ENCODE measurements around the gene METTL27. TPM values are rescaled to one million over a fixed set of nuclear protein-coding genes. Genes with fewer than 3 reads are reported as not detected.
"Not testable (repeated sequence)": the region's sequence is repeated elsewhere in the genome, so short reads cannot be mapped to it uniquely, and the experiment has no call there.

The METTL27 gene
- total and polyA plus RNA-seq, 10 donors = 0.59 to 8.5 (median 2.9) TPM

DNA sequence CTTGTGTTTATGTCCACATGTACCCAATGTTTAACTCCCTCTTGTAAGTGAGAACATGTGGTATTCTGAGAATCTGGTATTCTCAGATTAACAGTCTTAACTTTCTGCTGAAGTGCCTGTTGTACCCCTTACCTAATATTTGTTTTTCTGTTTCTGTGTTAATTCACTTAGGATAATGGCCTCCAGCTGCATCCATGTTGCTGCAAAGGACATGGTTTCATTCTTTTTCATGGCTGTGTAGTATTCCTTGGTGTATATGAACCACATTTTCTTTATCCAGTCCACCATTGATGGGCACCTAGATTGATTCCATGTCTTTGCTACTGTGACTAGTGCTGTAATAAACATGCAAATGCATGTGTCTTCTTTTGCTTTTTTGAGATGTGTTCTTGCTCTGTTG is 47.1 kb downstream of the METTL27 start:
- H3K36me3 ChIP-seq; H3K27me3 ChIP-seq (replicated peaks in 1 of 7); H3K4me3 ChIP-seq; H3K27ac ChIP-seq; H3K4me1 ChIP-seq; H3K9me3 ChIP-seq; intact Hi-C loops (cut with DNase I; ENCODE audit: low total_unique reads); DNase-seq: not testable (repeated sequence)

DNA sequence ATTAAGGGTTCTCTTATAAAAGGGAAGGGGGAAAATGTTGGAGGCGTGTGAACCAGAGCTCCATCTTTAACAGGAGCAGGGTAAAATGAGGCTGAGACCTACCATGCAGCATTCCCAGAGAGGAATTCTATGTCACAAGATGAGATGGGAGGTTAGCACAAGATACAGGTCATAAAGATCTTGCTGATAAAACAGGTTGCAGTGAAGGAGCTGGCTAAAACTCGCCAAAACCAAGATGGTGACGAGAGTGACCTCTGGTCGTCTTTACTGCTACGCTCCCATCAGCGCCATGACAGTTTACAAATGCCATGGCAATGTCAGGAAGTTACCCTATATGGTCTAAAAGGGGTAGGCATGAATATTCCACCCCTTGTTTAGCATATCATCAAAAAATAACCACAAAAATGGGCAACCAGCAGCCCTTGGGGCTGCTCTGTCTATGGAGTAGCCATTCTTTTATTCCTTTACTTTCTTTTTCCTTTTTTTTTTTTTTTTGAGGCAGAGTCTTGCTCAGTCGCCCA is 51.1 kb downstream of the METTL27 start:
- Histone ChIP-seq H3K9me3 (peaks cover 0 to 25% (median 14%) of the 10 kb centered on the region in 8 donors), H3K27me3 (replicated peaks in 1 of 7) (peaks cover 0 to 11% (median 0%) of the 10 kb centered on the region in 7 donors)
- H3K4me1 ChIP-seq; H3K36me3 ChIP-seq; DNase-seq; H3K27ac ChIP-seq; H3K4me3 ChIP-seq; intact Hi-C loops (cut with DNase I; ENCODE audit: low total_unique reads): not testable (repeated sequence)
- WGBS, 5 donors = 86 to 94% (median 91%) methylated on average over 7 of the region's 7 CpGs

DNA sequence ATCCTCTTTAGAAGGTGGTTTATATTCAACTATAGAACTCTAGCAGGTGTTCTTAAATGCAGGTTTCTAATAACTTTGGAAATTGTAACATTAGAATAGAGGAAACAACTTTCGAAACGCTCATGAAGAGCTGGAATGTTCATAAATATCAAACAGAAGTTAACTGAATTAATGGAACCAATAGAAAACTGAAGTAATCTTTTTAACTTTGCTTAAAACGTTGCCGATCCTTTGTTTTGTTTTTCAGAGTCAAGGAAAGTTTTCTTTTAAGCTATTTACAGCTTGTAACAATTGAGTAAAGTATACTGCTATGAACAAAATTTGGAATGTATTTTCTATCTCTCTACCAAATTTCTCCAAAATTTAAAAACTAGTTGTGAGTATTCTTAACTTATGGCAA is 53.3 kb downstream of the METTL27 start:
- Histone ChIP-seq H3K27ac (no peak overlapping the region), H3K9me3 (peaks cover 0 to 19% (median 14%) of the 10 kb centered on the region in 8 donors), H3K27me3 (replicated peaks in 1 of 7) (peaks cover 0 to 11% (median 0%) of the 10 kb centered on the region in 7 donors), H3K36me3 (no peaks in the 10 kb centered on the region), H3K4me1 (no peaks in the 10 kb centered on the region), H3K4me3 (no peak overlapping the region)
- intact Hi-C loops (cut with DNase I; ENCODE audit: low total_unique reads) = no loop called here
- TF ChIP-seq, protein P1, sequence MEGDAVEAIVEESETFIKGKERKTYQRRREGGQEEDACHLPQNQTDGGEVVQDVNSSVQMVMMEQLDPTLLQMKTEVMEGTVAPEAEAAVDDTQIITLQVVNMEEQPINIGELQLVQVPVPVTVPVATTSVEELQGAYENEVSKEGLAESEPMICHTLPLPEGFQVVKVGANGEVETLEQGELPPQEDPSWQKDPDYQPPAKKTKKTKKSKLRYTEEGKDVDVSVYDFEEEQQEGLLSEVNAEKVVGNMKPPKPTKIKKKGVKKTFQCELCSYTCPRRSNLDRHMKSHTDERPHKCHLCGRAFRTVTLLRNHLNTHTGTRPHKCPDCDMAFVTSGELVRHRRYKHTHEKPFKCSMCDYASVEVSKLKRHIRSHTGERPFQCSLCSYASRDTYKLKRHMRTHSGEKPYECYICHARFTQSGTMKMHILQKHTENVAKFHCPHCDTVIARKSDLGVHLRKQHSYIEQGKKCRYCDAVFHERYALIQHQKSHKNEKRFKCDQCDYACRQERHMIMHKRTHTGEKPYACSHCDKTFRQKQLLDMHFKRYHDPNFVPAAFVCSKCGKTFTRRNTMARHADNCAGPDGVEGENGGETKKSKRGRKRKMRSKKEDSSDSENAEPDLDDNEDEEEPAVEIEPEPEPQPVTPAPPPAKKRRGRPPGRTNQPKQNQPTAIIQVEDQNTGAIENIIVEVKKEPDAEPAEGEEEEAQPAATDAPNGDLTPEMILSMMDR (IDR thresholded peaks at IDR 0.05 in 8 of 11, conservative IDR thresholded peaks at IDR 0.05 in 3 of 11) = no peak
- TF ChIP-seq POLR2A (IDR thresholded peaks at IDR 0.05) = no peak
- no peak for TF ChIP-seq POLR2AphosphoS5 (IDR thresholded peaks at IDR 0.05)
- 84 to 93% (median 89%) methylated on average over 4 of the region's 4 CpGs for WGBS, 5 donors
- no peak for DNase-seq

DNA sequence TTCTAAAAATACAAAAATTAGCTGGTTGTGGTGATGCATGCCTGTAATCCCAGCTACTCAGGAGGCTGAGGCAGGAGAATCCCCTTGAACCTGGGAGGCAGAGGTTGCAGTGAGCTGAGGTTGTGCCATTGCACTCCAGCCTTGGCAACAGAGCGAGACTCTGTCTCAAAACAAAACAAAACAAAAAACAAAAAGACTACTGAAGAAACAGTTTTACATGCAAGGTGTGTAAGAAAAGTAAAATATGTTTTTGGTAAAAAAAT is 54.6 kb downstream of the METTL27 start:
- H3K36me3 ChIP-seq; H3K4me3 ChIP-seq; intact Hi-C loops (cut with DNase I; ENCODE audit: low total_unique reads); H3K4me1 ChIP-seq; DNase-seq; H3K27ac ChIP-seq: not testable (repeated sequence)
- peaks cover 0 to 11% (median 0%) of the 10 kb centered on the region in 7 donors for H3K27me3 ChIP-seq (replicated peaks in 1 of 7)
- WGBS, 5 donors = 68 to 91% (median 85%) methylated on average over 1 of the region's 1 CpG
- H3K9me3 ChIP-seq = peaks cover 0 to 19% (median 14%) of the 10 kb centered on the region in 8 donors

DNA sequence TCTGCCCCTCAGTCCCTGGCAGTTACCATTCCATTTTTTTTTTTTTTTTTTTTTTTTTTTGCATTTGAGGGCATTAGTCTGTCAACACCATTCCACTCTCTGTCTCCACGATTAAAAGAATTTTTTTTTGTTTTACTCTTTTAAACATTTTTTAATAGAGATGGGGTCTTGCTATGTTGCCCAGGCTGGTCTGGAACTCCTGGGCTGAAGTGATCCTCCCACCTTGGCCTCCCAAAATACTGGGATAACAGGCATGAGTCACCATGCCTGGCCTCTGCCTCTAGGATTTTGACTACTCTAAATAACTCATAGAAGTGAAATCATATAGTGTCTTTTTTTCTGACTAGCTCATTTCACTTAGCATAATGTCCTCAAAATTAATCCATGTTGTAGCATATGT is 55.7 kb downstream of the METTL27 start:
- Histone ChIP-seq H3K27ac (no peak overlapping the region), H3K4me1 (no peaks in the 10 kb centered on the region), H3K9me3 (peaks cover 0 to 22% (median 16%) of the 10 kb centered on the region in 8 donors), H3K36me3 (no peaks in the 10 kb centered on the region), H3K27me3 (replicated peaks in 1 of 7) (peaks cover 0 to 11% (median 0%) of the 10 kb centered on the region in 7 donors), H3K4me3 (no peak overlapping the region)
- intact Hi-C loops (cut with DNase I; ENCODE audit: low total_unique reads) = no loop called here
- 86 to 96% (median 90%) methylated on average over 1 of the region's 1 CpG for WGBS, 5 donors
- DNase-seq = no peak
- TF ChIP-seq POLR2A (IDR thresholded peaks at IDR 0.05) = no peak
- TF ChIP-seq, protein P1 (IDR thresholded peaks at IDR 0.05 in 8 of 11, conservative IDR thresholded peaks at IDR 0.05 in 3 of 11) = no peak

Other genes starting within 250 kb of the METTL27 start
- under 1 TPM in 1 of 7 donors, not detected in 6; 0.23 TPM for gene MLXIPL, start 218.0 kb downstream of the METTL27 start, total RNA-seq
- gene MLXIPL, start 218.0 kb downstream of the METTL27 start, polyA plus RNA-seq = under 1 TPM; 0.09 to 0.20 (median 0.13) TPM
- gene VPS37D, start 174.7 kb downstream of the METTL27 start, total RNA-seq = 1 to 10 TPM in 4 of 7 donors, under 1 TPM in 3; 0.23 to 1.6 (median 1.0) TPM
- gene VPS37D, start 174.7 kb downstream of the METTL27 start, polyA plus RNA-seq = 1 to 10 TPM in 1 of 3 donors, under 1 TPM in 2; 0.80 to 1.0 (median 0.86) TPM
- 10 to 100 TPM in 2 of 7 donors, 1 to 10 TPM in 5; 5.6 to 12.7 (median 8.6) TPM for gene DNAJC30, start 159.1 kb downstream of the METTL27 start, total RNA-seq
- gene DNAJC30, start 159.1 kb downstream of the METTL27 start, polyA plus RNA-seq = 10 to 100 TPM in 1 of 3 donors, 1 to 10 TPM in 2; 6.1 to 10.3 (median 8.7) TPM
- 10 to 100 TPM; 44.2 to 54.8 (median 54.0) TPM for gene BUD23, start 158.9 kb downstream of the METTL27 start, total RNA-seq
- gene BUD23, start 158.9 kb downstream of the METTL27 start, polyA plus RNA-seq = 10 to 100 TPM; 62.5 to 71.4 (median 70.7) TPM
- gene STX1A, start 122.8 kb downstream of the METTL27 start, total RNA-seq = 1 to 10 TPM; 4.2 to 7.8 (median 5.6) TPM
- gene STX1A, start 122.8 kb downstream of the METTL27 start, polyA plus RNA-seq = 1 to 10 TPM; 1.3 to 3.1 (median 1.8) TPM
- gene ABHD11, start 103.7 kb downstream of the METTL27 start, total RNA-seq = 10 to 100 TPM; 11.4 to 26.0 (median 20.6) TPM
- 10 to 100 TPM; 13.3 to 17.6 (median 16.3) TPM for gene ABHD11, start 103.7 kb downstream of the METTL27 start, polyA plus RNA-seq
- gene CLDN3, start 72.2 kb downstream of the METTL27 start, total RNA-seq = not detected
- under 1 TPM; 0.13 to 0.26 (median 0.26) TPM for gene CLDN3, start 72.2 kb downstream of the METTL27 start, polyA plus RNA-seq
- 1 to 10 TPM in 1 of 7 donors, under 1 TPM in 5, not detected in 1; 0.13 to 1.0 (median 0.24) TPM for gene CLDN4, start 11.5 kb downstream of the METTL27 start, total RNA-seq
- under 1 TPM; 0.33 to 0.77 (median 0.39) TPM for gene CLDN4, start 11.5 kb downstream of the METTL27 start, polyA plus RNA-seq
- not detected for gene TMEM270, start 18.6 kb upstream of the METTL27 start, total RNA-seq
- not detected for gene TMEM270, start 18.6 kb upstream of the METTL27 start, polyA plus RNA-seq
- 10 to 100 TPM; 11.7 to 94.7 (median 38.6) TPM for gene ELN, start 185.7 kb upstream of the METTL27 start, total RNA-seq
- gene ELN, start 185.7 kb upstream of the METTL27 start, polyA plus RNA-seq = 10 to 100 TPM; 11.1 to 65.9 (median 24.7) TPM
- 10 to 100 TPM; 33.1 to 45.8 (median 41.0) TPM for gene LIMK1, start 241.3 kb upstream of the METTL27 start, total RNA-seq
- gene LIMK1, start 241.3 kb upstream of the METTL27 start, polyA plus RNA-seq = 10 to 100 TPM; 15.2 to 24.6 (median 15.2) TPM

All from spleen (tissue), 11 donors.